ENCODE data around the gene AVPR2. TPM values are rescaled to one million over a fixed set of nuclear protein-coding genes. Genes with fewer than 3 reads are reported as not detected.
A peak's percentile ranks its signal among the peaks of the same experiment; 100 is the strongest.

The AVPR2 gene
- total and polyA plus RNA-seq, 9 of the 15 experiments (the other 6 are each of a cell fraction or from before 2014, with no cell fraction given), result not detected

DNA sequence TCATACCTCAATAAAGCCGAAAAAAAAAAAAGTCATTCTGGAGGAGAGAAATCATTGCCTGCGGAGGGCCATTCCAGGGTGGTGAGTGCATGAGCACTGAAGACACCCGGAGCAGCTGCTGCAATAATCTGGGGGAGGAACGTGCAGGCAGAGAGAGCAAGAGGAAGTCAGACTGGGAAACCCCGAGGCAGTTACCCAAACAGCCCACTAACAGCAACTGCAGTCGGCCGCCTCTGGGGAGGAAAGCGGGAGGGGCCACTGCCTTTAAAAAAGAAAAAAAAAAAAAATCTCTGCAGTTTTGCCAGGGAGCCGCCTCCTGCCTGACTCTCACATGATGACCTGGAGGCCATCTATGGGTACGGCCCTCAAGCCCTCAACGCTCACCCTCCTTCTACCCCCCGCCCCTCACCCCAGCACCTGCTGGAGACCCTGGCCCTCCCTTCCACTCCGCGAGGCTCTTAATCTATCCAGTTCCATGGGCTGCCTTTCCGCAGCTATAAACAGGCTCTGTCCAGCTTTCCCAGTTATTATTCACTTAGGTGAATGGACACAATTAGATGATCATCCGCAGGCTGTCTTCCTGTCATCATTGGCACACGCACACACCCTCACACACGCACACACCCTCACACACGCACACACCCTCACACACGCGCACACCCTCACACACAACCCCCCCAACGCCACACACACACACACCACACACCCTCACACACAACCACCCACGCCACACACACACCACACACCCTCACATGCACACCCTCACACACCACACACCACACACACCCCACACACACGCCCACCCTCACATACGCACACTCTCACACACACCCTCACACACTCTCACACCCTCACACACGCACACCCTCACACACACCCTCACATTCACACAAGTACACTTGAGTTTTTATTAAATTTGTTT is 3.4 kb upstream of the AVPR2 start (continued):
- TF ChIP-seq ZNF766 (CRISPR knock-in tag; conservative IDR thresholded peaks at IDR 0.05) (peak; percentile 61; the same call in 1 of the 2 replicates), JUN (IDR thresholded peaks at IDR 0.05; ENCODE audit: borderline replicate concordance, low read depth, low read length) (no peak), JUN (CRISPR knock-in tag; IDR thresholded peaks at IDR 0.05; ENCODE audit: borderline replicate concordance) (no peak), SUPT5H (IDR thresholded peaks at IDR 0.05) (0 out of 2 replicates have a peak, but pooled peaks have one; percentile 21), SMARCB1 (IDR thresholded peaks at IDR 0.05; ENCODE audit: insufficient read length, low read depth) (no peak), ZNF780A (CRISPR knock-in tag; IDR thresholded peaks at IDR 0.05) (no peak), TAF9B (IDR thresholded peaks at IDR 0.05; ENCODE audit: partially characterized antibody) (no peak)
- TF ChIP-seq, protein P1, sequence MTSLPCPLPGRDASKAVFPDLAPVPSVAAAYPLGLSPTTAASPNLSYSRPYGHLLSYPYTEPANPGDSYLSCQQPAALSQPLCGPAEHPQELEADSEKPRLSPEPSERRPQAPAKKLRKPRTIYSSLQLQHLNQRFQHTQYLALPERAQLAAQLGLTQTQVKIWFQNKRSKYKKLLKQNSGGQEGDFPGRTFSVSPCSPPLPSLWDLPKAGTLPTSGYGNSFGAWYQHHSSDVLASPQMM (CRISPR knock-in tag; IDR thresholded peaks at IDR 0.05), result no peak
- TF ChIP-seq, protein P2, sequence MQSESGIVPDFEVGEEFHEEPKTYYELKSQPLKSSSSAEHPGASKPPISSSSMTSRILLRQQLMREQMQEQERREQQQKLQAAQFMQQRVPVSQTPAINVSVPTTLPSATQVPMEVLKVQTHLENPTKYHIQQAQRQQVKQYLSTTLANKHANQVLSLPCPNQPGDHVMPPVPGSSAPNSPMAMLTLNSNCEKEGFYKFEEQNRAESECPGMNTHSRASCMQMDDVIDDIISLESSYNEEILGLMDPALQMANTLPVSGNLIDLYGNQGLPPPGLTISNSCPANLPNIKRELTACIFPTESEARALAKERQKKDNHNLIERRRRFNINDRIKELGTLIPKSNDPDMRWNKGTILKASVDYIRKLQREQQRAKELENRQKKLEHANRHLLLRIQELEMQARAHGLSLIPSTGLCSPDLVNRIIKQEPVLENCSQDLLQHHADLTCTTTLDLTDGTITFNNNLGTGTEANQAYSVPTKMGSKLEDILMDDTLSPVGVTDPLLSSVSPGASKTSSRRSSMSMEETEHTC (IDR thresholded peaks at IDR 0.05), result no peak
- TF ChIP-seq, protein P3, sequence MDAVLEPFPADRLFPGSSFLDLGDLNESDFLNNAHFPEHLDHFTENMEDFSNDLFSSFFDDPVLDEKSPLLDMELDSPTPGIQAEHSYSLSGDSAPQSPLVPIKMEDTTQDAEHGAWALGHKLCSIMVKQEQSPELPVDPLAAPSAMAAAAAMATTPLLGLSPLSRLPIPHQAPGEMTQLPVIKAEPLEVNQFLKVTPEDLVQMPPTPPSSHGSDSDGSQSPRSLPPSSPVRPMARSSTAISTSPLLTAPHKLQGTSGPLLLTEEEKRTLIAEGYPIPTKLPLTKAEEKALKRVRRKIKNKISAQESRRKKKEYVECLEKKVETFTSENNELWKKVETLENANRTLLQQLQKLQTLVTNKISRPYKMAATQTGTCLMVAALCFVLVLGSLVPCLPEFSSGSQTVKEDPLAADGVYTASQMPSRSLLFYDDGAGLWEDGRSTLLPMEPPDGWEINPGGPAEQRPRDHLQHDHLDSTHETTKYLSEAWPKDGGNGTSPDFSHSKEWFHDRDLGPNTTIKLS (IDR thresholded peaks at IDR 0.05; ENCODE audit: borderline replicate concordance, low read depth), result no peak
- TF ChIP-seq, protein P4, sequence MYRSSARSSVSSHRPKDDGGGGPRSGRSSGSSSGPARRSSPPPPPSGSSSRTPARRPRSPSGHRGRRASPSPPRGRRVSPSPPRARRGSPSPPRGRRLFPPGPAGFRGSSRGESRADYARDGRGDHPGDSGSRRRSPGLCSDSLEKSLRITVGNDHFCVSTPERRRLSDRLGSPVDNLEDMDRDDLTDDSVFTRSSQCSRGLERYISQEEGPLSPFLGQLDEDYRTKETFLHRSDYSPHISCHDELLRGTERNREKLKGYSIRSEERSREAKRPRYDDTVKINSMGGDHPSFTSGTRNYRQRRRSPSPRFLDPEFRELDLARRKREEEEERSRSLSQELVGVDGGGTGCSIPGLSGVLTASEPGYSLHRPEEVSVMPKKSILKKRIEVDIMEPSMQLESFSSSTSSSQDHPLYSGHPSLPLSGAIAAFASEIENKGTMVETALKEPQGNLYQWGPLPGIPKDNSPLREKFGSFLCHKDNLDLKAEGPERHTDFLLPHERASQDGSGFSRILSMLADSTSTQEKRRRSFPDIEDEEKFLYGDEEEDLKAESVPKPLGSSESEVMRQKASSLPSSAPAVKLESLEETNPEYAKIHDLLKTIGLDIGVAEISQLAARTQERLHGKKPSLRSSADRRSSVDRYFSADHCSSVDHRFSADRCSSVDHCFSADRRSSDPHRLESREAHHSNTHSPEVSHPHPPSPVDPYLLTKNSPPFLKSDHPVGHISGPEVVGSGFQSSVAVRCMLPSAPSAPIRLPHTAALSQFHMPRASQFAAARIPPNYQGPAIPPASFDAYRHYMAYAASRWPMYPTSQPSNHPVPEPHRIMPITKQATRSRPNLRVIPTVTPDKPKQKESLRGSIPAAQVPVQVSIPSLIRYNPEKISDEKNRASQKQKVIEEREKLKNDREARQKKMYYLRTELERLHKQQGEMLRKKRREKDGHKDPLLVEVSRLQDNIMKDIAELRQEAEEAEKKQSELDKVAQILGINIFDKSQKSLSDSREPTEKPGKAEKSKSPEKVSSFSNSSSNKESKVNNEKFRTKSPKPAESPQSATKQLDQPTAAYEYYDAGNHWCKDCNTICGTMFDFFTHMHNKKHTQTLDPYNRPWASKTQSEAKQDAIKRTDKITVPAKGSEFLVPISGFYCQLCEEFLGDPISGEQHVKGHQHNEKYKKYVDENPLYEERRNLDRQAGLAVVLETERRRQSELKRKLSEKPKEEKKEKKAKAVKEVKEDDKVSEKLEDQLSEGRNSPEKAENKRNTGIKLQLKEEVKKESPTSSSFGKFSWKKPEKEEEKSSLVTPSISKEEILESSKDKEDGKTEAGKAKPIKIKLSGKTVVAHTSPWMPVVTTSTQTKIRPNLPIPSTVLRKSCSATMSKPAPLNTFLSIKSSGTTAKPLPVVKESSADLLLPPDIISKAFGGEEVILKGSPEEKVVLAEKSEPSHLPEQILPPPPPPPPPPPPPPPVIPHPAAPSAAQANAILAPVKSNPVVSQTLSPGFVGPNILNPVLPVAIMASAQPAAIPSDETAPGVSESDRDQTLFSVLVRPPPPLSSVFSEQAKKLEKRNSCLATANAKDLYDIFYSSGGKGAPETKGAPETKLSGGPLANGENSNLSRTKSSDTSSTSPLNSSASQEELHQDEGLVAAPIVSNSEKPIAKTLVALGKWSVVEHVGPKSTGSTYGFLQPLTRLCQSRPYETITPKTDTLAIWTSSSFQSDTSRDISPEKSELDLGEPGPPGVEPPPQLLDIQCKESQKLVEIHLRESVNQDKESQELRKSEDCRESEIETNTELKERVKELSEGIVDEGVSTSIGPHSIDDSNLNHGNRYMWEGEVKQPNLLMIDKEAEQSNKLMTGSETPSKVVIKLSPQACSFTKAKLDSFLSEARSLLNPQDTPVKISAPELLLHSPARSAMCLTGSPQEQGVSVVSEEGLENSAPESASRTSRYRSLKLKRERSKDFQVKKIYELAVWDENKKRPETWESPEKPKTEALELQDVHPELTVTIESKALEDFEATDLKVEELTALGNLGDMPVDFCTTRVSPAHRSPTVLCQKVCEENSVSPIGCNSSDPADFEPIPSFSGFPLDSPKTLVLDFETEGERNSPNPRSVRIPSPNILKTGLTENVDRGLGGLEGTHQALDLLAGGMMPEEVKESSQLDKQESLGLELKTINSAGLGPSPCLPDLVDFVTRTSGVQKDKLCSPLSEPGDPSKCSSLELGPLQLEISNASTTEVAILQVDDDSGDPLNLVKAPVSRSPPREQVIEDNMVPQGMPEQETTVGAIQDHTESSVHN (IDR thresholded peaks at IDR 0.05; ENCODE audit: borderline replicate concordance in 1 of 2, low read depth in 1 of 2), result peak in 1 of 2 experiments; percentile 36; a peak in 1 of 4 replicates

Data from K562 (cell line).